HCT116 (cell line): ENCODE results near the gene PITHD1.

ENCODE experiments used
- CBX3 ChIP-seq: IDR thresholded peaks from 2 replicates; pipeline ENCODE4 v1.6.1; 2012; ENCODE audit warnings: low read depth
- CTCF ChIP-seq, 3 experiments: fragments of 200-600 bp in 1 of 3; sonication (generic) in 1 of 3; IDR thresholded peaks in 2 of 3; conservative IDR thresholded peaks in 1 of 3; 2 replicates each; pipeline ENCODE4 v1.5.1; 2012 to 2017; ENCODE audit warnings: low read depth in 2 of 3, low read length in 2 of 3, antibody characterized with exemption in 1 of 3, borderline replicate concordance in 1 of 3, control low read depth in 1 of 3, mild to moderate bottlenecking in 1 of 3, mixed read lengths in 1 of 3, mixed run types in 1 of 3, moderate library complexity in 1 of 3; ENCODE audit not compliant: insufficient read depth in 1 of 3
- EZH2 ChIP-seq: fragments of 200-600 bp; sonication (generic); IDR thresholded peaks from 2 replicates; pipeline ENCODE4 v1.6.1; 2017; ENCODE audit warnings: antibody characterized with exemption, mixed run types
- EZH2phosphoT487 ChIP-seq: fragments of 200-600 bp; IDR thresholded peaks from 2 replicates; pipeline ENCODE4 v1.6.1; 2018; ENCODE audit warnings: antibody characterized with exemption, borderline replicate concordance
- POLR2A ChIP-seq: IDR thresholded peaks from 2 replicates; pipeline ENCODE4 v1.7.0; 2011; ENCODE audit warnings: borderline replicate concordance; ENCODE audit not compliant: insufficient read depth, insufficient read length; ENCODE audit errors: extremely low read depth
- POLR2AphosphoS5 ChIP-seq: IDR thresholded peaks from 2 replicates; pipeline ENCODE4 v1.6.1; 2011; ENCODE audit warnings: mild to moderate bottlenecking, low read depth, low read length, moderate library complexity
- RAD21 ChIP-seq: IDR thresholded peaks from 2 replicates; pipeline ENCODE4 v1.6.1; 2012; ENCODE audit warnings: low read depth, mild to moderate bottlenecking
- SP1 ChIP-seq: IDR thresholded peaks from 2 replicates; pipeline ENCODE4 v1.6.1; 2012; ENCODE audit warnings: low read depth
- YY1 ChIP-seq: IDR thresholded peaks from 2 replicates; pipeline ENCODE4 v1.6.1; 2011; ENCODE audit warnings: low read length, low read depth, moderate library complexity, mild to moderate bottlenecking; ENCODE audit not compliant: insufficient replicate concordance; ENCODE audit errors: extremely low read depth
- ZNF274 ChIP-seq: fragments of 200-500 bp; sonication (Bioruptor generic); IDR thresholded peaks from 2 replicates; pipeline ENCODE4 v1.6.1; 2014; ENCODE audit warnings: mild to moderate bottlenecking, low read depth, low read length, inconsistent platforms
- TF ChIP-seq, protein P1 (sequence below): IDR thresholded peaks from 2 replicates; pipeline ENCODE4 v1.6.1; 2012

GRCh38 chr1:23768733-23769132 lies 9.5 kb upstream of the PITHD1 start:
- TF ChIP-seq CTCF (IDR thresholded peaks at IDR 0.05 in 2 of 3, conservative IDR thresholded peaks at IDR 0.05 in 1 of 3; ENCODE audit: borderline replicate concordance in 1 of 3, insufficient read depth in 1 of 3, low read depth in 2 of 3, low read length in 2 of 3) (no peak), YY1 (no peak), ZNF274 (no peak), POLR2A (no peak), RAD21 (no peak), EZH2 (no peak), POLR2AphosphoS5 (no peak), CBX3 (no peak), SP1 (no peak), EZH2phosphoT487 (no peak)
- TF ChIP-seq, protein P1, sequence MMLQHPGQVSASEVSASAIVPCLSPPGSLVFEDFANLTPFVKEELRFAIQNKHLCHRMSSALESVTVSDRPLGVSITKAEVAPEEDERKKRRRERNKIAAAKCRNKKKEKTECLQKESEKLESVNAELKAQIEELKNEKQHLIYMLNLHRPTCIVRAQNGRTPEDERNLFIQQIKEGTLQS, result no peak
